ENCODE results near the gene LYST. TPM values are rescaled to one million over a fixed set of nuclear protein-coding genes. Genes with fewer than 3 reads are reported as not detected.

The LYST gene
- total and polyA plus RNA-seq, 2 of the 8 experiments (the other 6 are each of a cell fraction or from before 2014, with no cell fraction given): 0.29 to 0.58 TPM

DNA sequence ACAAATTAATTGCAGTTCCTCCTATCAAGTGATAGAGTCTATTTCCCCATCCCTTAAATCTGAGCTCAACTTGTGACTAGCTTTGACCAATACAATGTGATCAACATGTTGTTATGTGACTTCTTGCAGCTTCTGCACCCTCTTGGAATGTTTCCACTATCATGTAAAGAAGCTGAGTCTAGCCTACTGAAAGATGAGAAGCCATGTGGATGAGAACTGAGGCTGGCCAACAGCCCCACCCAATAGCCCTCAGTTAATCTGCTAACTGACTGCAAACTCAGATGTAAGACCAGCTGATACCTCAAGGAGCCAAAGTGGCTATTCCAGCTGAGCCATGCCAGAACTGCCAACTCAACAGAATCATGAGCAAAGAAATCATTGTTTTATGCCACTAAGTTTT, 44.0 kb downstream of the LYST start:
- H2AFZ ChIP-seq (ENCODE audit: low read length): no peak overlapping the region
- ChIA-PET POLR2A (ENCODE audit: partially characterized antibody) (no interaction called here), CTCF (ENCODE audit: partially characterized antibody) (interaction anchor here (0.8 to 3.2 kb wide), 6 partner anchors 11 to 277 kb away, joined by 3 to 16 read pairs (median 6); no protein-coding TSS in a partner anchor)

More for the DNA sequence above, 44.0 kb downstream of the LYST start:
- H4K8ac ChIP-seq (ENCODE audit: extremely low read depth, insufficient read depth, low read length): no peak overlapping the region
- no peak overlapping the region for H2BK20ac ChIP-seq (ENCODE audit: low read length)
- H3K36me3 ChIP-seq (ENCODE audit: control insufficient read depth in 2 of 4, insufficient read depth in 4 of 4, low read length in 3 of 4): no peaks in the 10 kb centered on the region
- DNase-seq (ENCODE audit: low read depth in 1 of 2, low spot score in 2 of 2) (no peak), FAIRE-seq (no peak)
- no peak overlapping the region for H3K4me2 ChIP-seq (ENCODE audit: insufficient read depth in 1 of 2, low read depth in 2 of 2, low read length in 2 of 2)
- H3K18ac ChIP-seq (ENCODE audit: extremely low read depth, low read length): no peak overlapping the region
- H3K9me3 ChIP-seq (ENCODE audit: insufficient read depth in 2 of 2, low read depth in 1 of 2, low read length in 1 of 2): no peaks in the 10 kb centered on the region
- no peaks in the 10 kb centered on the region for H3K27me3 ChIP-seq (replicated peaks in 1 of 4; ENCODE audit: control insufficient read depth in 3 of 4, extremely low read depth in 1 of 4, insufficient read depth in 3 of 4, low read length in 3 of 4)
- no peak overlapping the region for H3K9ac ChIP-seq (replicated peaks in 1 of 4; ENCODE audit: extremely low read depth in 1 of 4, low read depth in 3 of 4, low read length in 3 of 4)
- TF ChIP-seq CEBPB (IDR thresholded peaks at IDR 0.05; ENCODE audit: low read depth, low read length) (no peak), YY1 (IDR thresholded peaks at IDR 0.05; ENCODE audit: low read depth, low read length) (no peak), SAP30 (IDR thresholded peaks at IDR 0.05; ENCODE audit: insufficient read depth, insufficient replicate concordance, low read length) (no peak), EGR1 (IDR thresholded peaks at IDR 0.05; ENCODE audit: borderline replicate concordance, low read depth, low read length) (no peak), TAF7 (optimal IDR thresholded peaks at IDR 0.05; ENCODE audit: borderline replicate concordance, low read depth, low read length) (no peak), MAX (IDR thresholded peaks at IDR 0.05) (no peak), CHD2 (IDR thresholded peaks at IDR 0.05; ENCODE audit: low read length) (no peak), BCL11A (IDR thresholded peaks at IDR 0.05; ENCODE audit: low read depth in 2 of 2, low read length in 2 of 2) (no peak), POLR2A (IDR thresholded peaks at IDR 0.05; ENCODE audit: control extremely low read depth in 1 of 2, low read depth in 2 of 2, low read length in 2 of 2) (no peak), RBBP5 (IDR thresholded peaks at IDR 0.05; ENCODE audit: borderline replicate concordance, low read depth, low read length) (no peak)
- no peak overlapping the region for H3K14ac ChIP-seq (ENCODE audit: insufficient read length)
- H4K5ac ChIP-seq (ENCODE audit: insufficient read length, low read depth, low read length): no peak overlapping the region
- H3K4me1 ChIP-seq (replicated peaks in 1 of 4; ENCODE audit: control insufficient read depth in 3 of 4, insufficient read depth in 4 of 4, low read length in 3 of 4): peaks cover 0 to 4% (median under 1%) of the 10 kb centered on the region in 4 experiments; a peak in 1 of 7 replicates
- no peak overlapping the region for H2BK5ac ChIP-seq (ENCODE audit: low read depth, low read length)
- H4K20me1 ChIP-seq (replicated peaks in 1 of 2; ENCODE audit: control insufficient read depth in 1 of 2, insufficient read depth in 2 of 2, low read length in 2 of 2): no peaks in the 10 kb centered on the region
- no peak overlapping the region for H2BK120ac ChIP-seq (replicated peaks; ENCODE audit: low read depth, low read length)
- no peak overlapping the region for H3K23ac ChIP-seq (ENCODE audit: insufficient read length)
- H2BK15ac ChIP-seq (ENCODE audit: low read length): no peak overlapping the region
- H4K91ac ChIP-seq (replicated peaks; ENCODE audit: insufficient read length, low read length): no peak overlapping the region
- H3K4ac ChIP-seq (replicated peaks; ENCODE audit: insufficient read length, low read depth, low read length): no peak overlapping the region
- H2BK12ac ChIP-seq (ENCODE audit: low read depth, low read length): no peak overlapping the region
- no peak overlapping the region for H3K4me3 ChIP-seq (ENCODE audit: extremely low read depth in 1 of 4, insufficient read depth in 2 of 4, low read depth in 3 of 4, low read length in 4 of 4)
- H3K79me2 ChIP-seq (ENCODE audit: control insufficient read depth in 1 of 2, insufficient read depth in 2 of 2, low read length in 2 of 2): no peaks in the 10 kb centered on the region
- no peaks in the 10 kb centered on the region for H3K23me2 ChIP-seq (ENCODE audit: low read depth, low read length)
- no peaks in the 10 kb centered on the region for H3K79me1 ChIP-seq (ENCODE audit: low read depth, low read length)
- no peak overlapping the region for H3K27ac ChIP-seq (ENCODE audit: low read depth, low read length)
- no peak overlapping the region for H3K56ac ChIP-seq (replicated peaks; ENCODE audit: insufficient read length, low read depth, low read length)
- H2AK5ac ChIP-seq (ENCODE audit: low read depth, low read length): no peak overlapping the region

Measured in H1 (cell line).